K562 (cell line): ENCODE results near the gene BCL7B. TPM values are rescaled to one million over a fixed set of nuclear protein-coding genes. Genes with fewer than 3 reads are reported as not detected.

Source experiments
- ATAC-seq: fragments of 200-7000 bp; cut with Tn5 transposase; 3 replicates; pipeline ENCODE4 v1.9.1; 2020; ENCODE audit warnings: moderate library complexity
- BruUV-seq: library from RNA; stranded (reverse); fragments of 400-500 nt; replicated peaks from 2 replicates; lab custom pipeline; 2021; lab: Mats Ljungman, UMichigan
- CTCF ChIA-PET: fragments of 300-600 bp; formaldehyde crosslinking; extraction: SDS; loops from one replicate; lab custom pipeline; 2021; ENCODE audit warnings: low intra/inter-chr PET ratio; lab: Yijun Ruan, JAX
- POLR2A ChIA-PET: fragments of 300-600, 350-650 bp; sonication (Branson Sonifier 250); formaldehyde crosslinking; extraction: SDS; loops from one replicate; lab custom pipeline; 2021; ENCODE audit warnings: antibody characterized with exemption, inconsistent platforms; lab: Yijun Ruan, JAX
- DNase-seq, 4 experiments: peaks; one replicate each; pipeline versions ENCODE4 v3.0.0 to v3.0.0-alpha.2; 2011 to 2018; ENCODE audit warnings: low spot score in 3 of 4, mixed read lengths in 3 of 4; ENCODE audit errors: extremely low read depth in 1 of 4
- FAIRE-seq: peaks from 2 replicates; lab custom pipeline; 2011; peaks lifted over from hg19 to GRCh38; lab: Jason Lieb, UNC
- H2AFZ ChIP-seq: 2 replicates; pipeline ENCODE4 v1.6.0; 2011; ENCODE audit warnings: low read depth, low read length, control low read depth, inconsistent platforms
- H3K27ac ChIP-seq: fragments of 200-600 bp; 3 replicates; pipeline ENCODE4 v1.8.0; 2011; ENCODE audit warnings: low read depth, mild to moderate bottlenecking, control low read depth, inconsistent platforms, low read length, moderate library complexity, mixed read lengths; ENCODE audit errors: extremely low read depth
- H3K27me3 ChIP-seq, 2 experiments: fragments of 300-600 bp in 1 of 2; 2 replicates in 1 of 2; 3 replicates in 1 of 2; pipeline versions ENCODE4 v1.6.0 to v1.8.0; 2011; ENCODE audit warnings: inconsistent platforms in 2 of 2, low read length in 2 of 2, mild to moderate bottlenecking in 1 of 2, mixed read lengths in 1 of 2, moderate library complexity in 1 of 2; ENCODE audit not compliant: control insufficient read depth in 2 of 2, insufficient read depth in 2 of 2
- H3K36me3 ChIP-seq: fragments of 300-600 bp; 3 replicates; pipeline ENCODE4 v1.8.0; 2011; ENCODE audit warnings: mild to moderate bottlenecking, low read length, inconsistent platforms; ENCODE audit not compliant: control insufficient read depth, insufficient read depth
- H3K4me1 ChIP-seq, 2 experiments: fragments of 200-600 bp in 1 of 2; replicated peaks in 1 of 2; 2 replicates in 1 of 2; 3 replicates in 1 of 2; pipeline versions ENCODE4 v1.5.1 to v1.8.0; 2011; ENCODE audit warnings: inconsistent platforms in 2 of 2, low read length in 2 of 2, mild to moderate bottlenecking in 1 of 2, mixed read lengths in 1 of 2, moderate library complexity in 1 of 2; ENCODE audit not compliant: control insufficient read depth in 2 of 2, insufficient read depth in 2 of 2
- H3K4me2 ChIP-seq: 2 replicates; pipeline ENCODE4 v1.6.1; 2011; ENCODE audit warnings: low read length, control low read depth, inconsistent platforms, mixed read lengths; ENCODE audit not compliant: insufficient read depth
- H3K4me3 ChIP-seq: fragments of 200-600 bp; sonication (generic), shearing (Covaris generic); 2 replicates; pipeline ENCODE4 v1.5.1; 2016; ENCODE audit warnings: control low read depth, inconsistent platforms
- H3K79me2 ChIP-seq: fragments of 200-600 bp; 3 replicates; pipeline ENCODE4 v1.8.0; 2011; ENCODE audit warnings: low read length, inconsistent platforms; ENCODE audit not compliant: control insufficient read depth, insufficient read depth
- H3K9ac ChIP-seq, 2 experiments: 2 replicates each; pipeline versions ENCODE4 v1.6.0 to v1.6.1; 2011; ENCODE audit warnings: low read depth in 2 of 2, low read length in 2 of 2, control low read depth in 1 of 2, inconsistent platforms in 1 of 2, mild to moderate bottlenecking in 1 of 2, mixed read lengths in 1 of 2; ENCODE audit not compliant: insufficient read depth in 1 of 2
- H3K9me1 ChIP-seq: one replicate; pipeline ENCODE4 v1.6.0; 2011; ENCODE audit warnings: inconsistent platforms, mild to moderate bottlenecking, low read length, moderate library complexity; ENCODE audit not compliant: control insufficient read depth, insufficient read depth
- H3K9me3 ChIP-seq: replicated peaks from 2 replicates; pipeline ENCODE4 v1.5.1; 2011; ENCODE audit warnings: low read depth, low read length, inconsistent platforms; ENCODE audit not compliant: control insufficient read depth, insufficient read depth
- H4K20me1 ChIP-seq: replicated peaks from 2 replicates; pipeline ENCODE4 v1.6.1; 2011; ENCODE audit warnings: low read length, inconsistent platforms, mixed read lengths; ENCODE audit not compliant: control insufficient read depth, insufficient read depth
- BCOR ChIP-seq: fragments of 450-650 bp; IDR thresholded peaks from 2 replicates; pipeline ENCODE4 v1.6.1; 2016
- TOE1 ChIP-seq, 2 experiments: fragments of 450-650 bp in 1 of 2; sonication (generic) in 1 of 2; formaldehyde crosslinking in 1 of 2; IDR thresholded peaks; 2 replicates each; pipeline versions ENCODE4 v1.7.1 to v1.8.0; 2016 to 2022; ENCODE audit warnings: borderline replicate concordance in 2 of 2, mild to moderate bottlenecking in 2 of 2, antibody characterized with exemption in 1 of 2, inconsistent platforms in 1 of 2, low read depth in 1 of 2, missing genetic modification reagents in 1 of 2, moderate library complexity in 1 of 2
- ZNF121 ChIP-seq: sonication (generic); formaldehyde crosslinking; conservative IDR thresholded peaks from 2 replicates; pipeline ENCODE4 v1.8.0; 2022; ENCODE audit warnings: missing genetic modification reagents
- WGBS: fragments of 100-300 bp; shearing (Covaris generic); methylation state at CpG from one replicate; pipeline ENCODE4 v1.1.6; 2016; ENCODE audit warnings: low coverage, mixed read lengths; ENCODE audit not compliant: insufficient coverage; ENCODE audit errors: missing lambda C conversion rate; 5-methylcytosine and 5-hydroxymethylcytosine counted together
- in situ Hi-C: fragments of 300-500 bp; cut with MboI; formaldehyde crosslinking; loops from 4 replicates; pipeline ENCODE4 v1.15.0; 2018; ENCODE audit warnings: inconsistent platforms, mixed read lengths
- intact Hi-C: fragments of 100-400 bp; cut with micrococcal nuclease; formaldehyde crosslinking; loops from 2 replicates; pipeline ENCODE4 v1.14.2; 2022
- polyA plus RNA-seq, 8 experiments: library from polyadenylated mRNA; depleted of rRNA in 4 of 8; stranded (reverse) in 5 of 8; unstranded in 3 of 8; fragments of >200 nt; fragmentation: Nextera tagmentation in 2 of 8; fragmentation: Illumina TruSeq in 1 of 8; extraction: Ambion mirVana in 2 of 8; extraction: Trizol in 1 of 8; gene quantifications; 2 replicates each; pipeline versions ENCODE4 v1.2.1 to v1.2.3, GENCODE V29; 2011 to 2014; ENCODE audit warnings: inconsistent platforms in 1 of 8, missing spikeins in 1 of 8
- total RNA-seq, 7 experiments: library from RNA; depleted of rRNA in 6 of 7; stranded (reverse); fragments of >200 nt in 6 of 7; fragmentation: Illumina TruSeq in 2 of 7; extraction: Trizol in 2 of 7; gene quantifications; 2 replicates each; pipeline versions ENCODE4 v1.2.1 to v1.2.3, GENCODE V29; 2011 to 2021; ENCODE audit warnings: low replicate concordance in 1 of 7
- TF ChIP-seq, protein P1 (sequence below): sonication (generic); formaldehyde crosslinking; IDR thresholded peaks from 2 replicates; pipeline ENCODE4 v1.8.0; 2022; ENCODE audit warnings: missing genetic modification reagents, mild to moderate bottlenecking, moderate library complexity, borderline replicate concordance

The BCL7B gene
- total and polyA plus RNA-seq, 9 of the 15 experiments (the other 6 are each of a cell fraction or from before 2014, with no cell fraction given), result 10.0 to 73.2 (median 32.9) TPM

- Histone ChIP-seq H2AFZ (no peak overlapping the region), H3K9me3 (no peaks in the 10 kb centered on the region), H3K27me3 (no peaks in the 10 kb centered on the region), H3K4me1 (peaks cover 9 to 19% of the 10 kb centered on the region in 2 experiments; a peak in 4 of 5 replicates), H3K9ac (peak overlapping the region in 1 of 2 experiments; percentile 90; a peak in 1 of 4 replicates), H4K20me1 (peaks cover 27% of the 10 kb centered on the region), H3K27ac (no peak overlapping the region), H3K79me2 (peaks cover 83% of the 10 kb centered on the region), H3K4me3 (no peak overlapping the region; the same call in 1 of the 2 replicates), H3K9me1 (peaks cover 3% of the 10 kb centered on the region), H3K4me2 (peak overlapping the region; percentile 50; the same call in 1 of the 2 replicates), H3K36me3 (peaks cover 68% of the 10 kb centered on the region)
- CTCF ChIA-PET, result interaction anchor here (0.6 kb wide), 1 partner anchor 114 kb away, joined by 3 read pairs; no protein-coding TSS in a partner anchor
- no TSS peak for BruUV-seq
- intact Hi-C loops (no loop called here), in situ Hi-C loops (no loop called here)
- POLR2A ChIA-PET, result interaction anchor here (0.6 to 2.8 kb wide), 12 partner anchors 7 to 867 kb away, joined by 3 to 15 read pairs (median 4); partner anchors contain the start of gene TBL2
- FAIRE-seq (no peak), ATAC-seq (no peak), DNase-seq (peak in 1 of 4 experiments; percentile 7)
- TF ChIP-seq BCOR, result peak; percentile 19; the same call in 1 of the 2 replicates
- TF ChIP-seq, protein P1, sequence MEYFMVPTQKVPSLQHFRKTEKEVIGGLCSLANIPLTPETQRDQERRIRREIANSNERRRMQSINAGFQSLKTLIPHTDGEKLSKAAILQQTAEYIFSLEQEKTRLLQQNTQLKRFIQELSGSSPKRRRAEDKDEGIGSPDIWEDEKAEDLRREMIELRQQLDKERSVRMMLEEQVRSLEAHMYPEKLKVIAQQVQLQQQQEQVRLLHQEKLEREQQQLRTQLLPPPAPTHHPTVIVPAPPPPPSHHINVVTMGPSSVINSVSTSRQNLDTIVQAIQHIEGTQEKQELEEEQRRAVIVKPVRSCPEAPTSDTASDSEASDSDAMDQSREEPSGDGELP (CRISPR knock-in tag), result peak; percentile 41; the same call in 1 of the 2 replicates
- peak; percentile 68 for TF ChIP-seq ZNF121
- TF ChIP-seq TOE1 (IDR thresholded peaks at IDR 0.05; ENCODE audit: borderline replicate concordance), result no peak
- TF ChIP-seq TOE1 (CRISPR knock-in tag; IDR thresholded peaks at IDR 0.05; ENCODE audit: borderline replicate concordance, low read depth), result no peak
- WGBS, result 79% methylated on average over 5 of the region's 5 CpGs
Observed at GRCh38 chr7:73518470-73518869, 39.0 kb downstream of the BCL7B start.
